HepG2 (cell line): ENCODE data around the gene PALM. TPM values are rescaled to one million over a fixed set of nuclear protein-coding genes. Genes with fewer than 3 reads are reported as not detected.

Source experiments
- AKNA ChIP-seq: sonication (generic); formaldehyde crosslinking; IDR thresholded peaks from 2 replicates; pipeline ENCODE4 v1.4.0; 2020; ENCODE audit warnings: missing genetic modification reagents, borderline replicate concordance
- GABPA ChIP-seq, 2 experiments: IDR thresholded peaks; 2 replicates each; pipeline ENCODE4 v1.6.1; 2011 to 2016; ENCODE audit warnings: low read depth in 2 of 2, low read length in 1 of 2, missing biosample characterization in 1 of 2, missing genetic modification characterization in 1 of 2
- MNT ChIP-seq: fragments of 450-650 bp; IDR thresholded peaks from 2 replicates; pipeline ENCODE4 v1.6.1; 2016
- NKX3-1 ChIP-seq: sonication (generic); formaldehyde crosslinking; IDR thresholded peaks from 2 replicates; pipeline ENCODE4 v1.5.0; 2020; ENCODE audit warnings: missing genetic modification reagents
- RCOR2 ChIP-seq: IDR thresholded peaks from 2 replicates; pipeline ENCODE4 v1.6.1; 2016; ENCODE audit warnings: missing biosample characterization, missing genetic modification reagents
- SIX4 ChIP-seq: sonication (generic); formaldehyde crosslinking; IDR thresholded peaks from 2 replicates; pipeline ENCODE4 v1.4.0; 2020; ENCODE audit warnings: missing genetic modification reagents
- TRIM22 ChIP-seq: fragments of 450-650 bp; IDR thresholded peaks from 2 replicates; pipeline ENCODE4 v1.6.1; 2017
- ZBTB7B ChIP-seq: sonication (generic); formaldehyde crosslinking; IDR thresholded peaks from 2 replicates; pipeline ENCODE4 v1.4.0; 2020; ENCODE audit warnings: missing genetic modification reagents
- ZNF260 ChIP-seq: sonication (generic); formaldehyde crosslinking; IDR thresholded peaks from 2 replicates; pipeline ENCODE4 v1.4.0; 2020; ENCODE audit warnings: missing genetic modification reagents, low read depth, mild to moderate bottlenecking, borderline replicate concordance
- ZNF510 ChIP-seq: sonication (generic); formaldehyde crosslinking; IDR thresholded peaks from 2 replicates; pipeline ENCODE4 v1.4.0; 2020; ENCODE audit warnings: low read depth, mild to moderate bottlenecking, missing genetic modification reagents
- ZNF570 ChIP-seq: sonication (generic); formaldehyde crosslinking; IDR thresholded peaks from 2 replicates; pipeline ENCODE4 v1.4.0; 2020; ENCODE audit warnings: mild to moderate bottlenecking, missing genetic modification reagents, borderline replicate concordance
- polyA plus RNA-seq, 8 experiments: library from polyadenylated mRNA; depleted of rRNA in 3 of 8; stranded (reverse) in 7 of 8; unstranded in 1 of 8; fragments of >200 nt; fragmentation: Illumina TruSeq in 4 of 8; extraction: Trizol in 4 of 8; gene quantifications; 2 replicates each; pipeline versions ENCODE4 v1.2.1 to v1.2.3, GENCODE V29; 2011 to 2016; ENCODE audit warnings: low read depth in 4 of 8, missing spikeins in 1 of 8, mixed read lengths in 1 of 8; ENCODE audit not compliant: insufficient read depth in 1 of 8
- total RNA-seq, 5 experiments: library from RNA; depleted of rRNA; stranded (reverse); fragments of >200 nt; fragmentation: Illumina TruSeq; extraction: Trizol; gene quantifications; 2 replicates each; pipeline ENCODE4 v1.2.3, GENCODE V29; 2016; ENCODE audit warnings: low read depth in 1 of 5

The PALM gene
- total and polyA plus RNA-seq, 2 of the 13 experiments (the other 11 are each of a cell fraction or from before 2014, with no cell fraction given), result 4.0 to 9.7 TPM

GRCh38 chr19:792306-792885 lies 83.7 kb downstream of the PALM start (continued):
- TF ChIP-seq AKNA (CRISPR knock-in tag) (no peak), MNT (no peak), TRIM22 (no peak), ZNF510 (no peak), ZBTB7B (CRISPR knock-in tag) (0 out of 2 replicates have a peak, but pooled peaks have one; percentile 24), RCOR2 (CRISPR knock-in tag) (no peak), ZNF260 (CRISPR knock-in tag) (no peak), ZNF570 (CRISPR knock-in tag) (no peak), GABPA (IDR thresholded peaks at IDR 0.05; ENCODE audit: low read depth, low read length) (no peak), GABPA (CRISPR knock-in tag; IDR thresholded peaks at IDR 0.05; ENCODE audit: low read depth) (peak; percentile 32; the same call in 1 of the 2 replicates), NKX3-1 (CRISPR knock-in tag) (no peak), SIX4 (no peak)
